Uterus (tissue), 2 donors: Measurements from ENCODE around the gene TSPAN18.

Source experiments
- CTCF ChIP-seq, 4 experiments: fragments of 200-600 bp in 2 of 4; fragments of 450-650 bp in 2 of 4; sonication (generic) in 2 of 4; IDR thresholded peaks; one replicate each; pipeline ENCODE4 v1.5.1; 2016 to 2019; ENCODE audit warnings: antibody characterized with exemption in 4 of 4, mild to moderate bottlenecking in 2 of 4, moderate library complexity in 1 of 4
- POLR2A ChIP-seq, 2 donors: fragments of 450-650 bp; IDR thresholded peaks; one replicate each; pipeline ENCODE4 v1.6.1; 2016; ENCODE audit warnings: antibody characterized with exemption in 2 of 2, mild to moderate bottlenecking in 1 of 2, moderate library complexity in 1 of 2

DNA sequence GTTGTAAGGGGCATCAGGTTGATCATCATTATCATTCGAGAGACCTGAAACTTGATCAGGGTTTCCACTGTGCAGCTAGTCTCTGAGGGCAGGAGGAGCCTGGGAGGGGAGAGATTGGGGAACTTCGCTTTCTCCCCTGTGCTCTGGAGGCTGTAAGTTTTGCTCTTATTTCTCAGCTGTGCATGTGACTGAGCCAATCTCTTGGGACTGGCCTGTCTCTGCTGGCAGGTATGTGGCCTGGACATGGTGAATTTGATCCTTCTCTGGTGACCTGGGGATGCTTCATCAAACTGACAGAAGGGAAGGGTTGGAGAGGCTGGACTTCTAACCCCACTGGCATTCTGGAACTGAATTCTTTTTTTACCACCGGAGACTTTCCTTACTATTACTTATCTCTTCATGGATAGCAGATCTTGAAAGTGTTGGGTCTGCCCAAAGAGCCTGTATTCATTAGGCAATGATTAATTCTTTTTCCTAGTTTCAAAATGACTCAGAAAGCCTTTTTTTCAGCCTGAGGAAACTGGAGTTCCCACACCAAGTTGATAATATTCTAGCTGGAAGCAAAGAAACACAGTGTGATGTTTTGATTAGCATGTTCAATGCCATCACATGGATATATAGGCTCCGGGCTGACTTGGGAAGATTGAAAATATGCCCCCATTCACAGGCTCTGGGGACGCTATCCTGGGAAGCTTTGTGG, 36.5 kb downstream of the TSPAN18 start:
- TF ChIP-seq POLR2A (IDR thresholded peaks at IDR 0.05), result no peak
- TF ChIP-seq CTCF (IDR thresholded peaks at IDR 0.05), result no peak
